ENCODE results near the gene RNF213. TPM values are rescaled to one million over a fixed set of nuclear protein-coding genes. Genes with fewer than 3 reads are reported as not detected.

The RNF213 gene
- total and polyA plus RNA-seq, 2 of the 8 experiments (the other 6 are each of a cell fraction or from before 2014, with no cell fraction given), result 33.8 to 62.8 TPM

DNA sequence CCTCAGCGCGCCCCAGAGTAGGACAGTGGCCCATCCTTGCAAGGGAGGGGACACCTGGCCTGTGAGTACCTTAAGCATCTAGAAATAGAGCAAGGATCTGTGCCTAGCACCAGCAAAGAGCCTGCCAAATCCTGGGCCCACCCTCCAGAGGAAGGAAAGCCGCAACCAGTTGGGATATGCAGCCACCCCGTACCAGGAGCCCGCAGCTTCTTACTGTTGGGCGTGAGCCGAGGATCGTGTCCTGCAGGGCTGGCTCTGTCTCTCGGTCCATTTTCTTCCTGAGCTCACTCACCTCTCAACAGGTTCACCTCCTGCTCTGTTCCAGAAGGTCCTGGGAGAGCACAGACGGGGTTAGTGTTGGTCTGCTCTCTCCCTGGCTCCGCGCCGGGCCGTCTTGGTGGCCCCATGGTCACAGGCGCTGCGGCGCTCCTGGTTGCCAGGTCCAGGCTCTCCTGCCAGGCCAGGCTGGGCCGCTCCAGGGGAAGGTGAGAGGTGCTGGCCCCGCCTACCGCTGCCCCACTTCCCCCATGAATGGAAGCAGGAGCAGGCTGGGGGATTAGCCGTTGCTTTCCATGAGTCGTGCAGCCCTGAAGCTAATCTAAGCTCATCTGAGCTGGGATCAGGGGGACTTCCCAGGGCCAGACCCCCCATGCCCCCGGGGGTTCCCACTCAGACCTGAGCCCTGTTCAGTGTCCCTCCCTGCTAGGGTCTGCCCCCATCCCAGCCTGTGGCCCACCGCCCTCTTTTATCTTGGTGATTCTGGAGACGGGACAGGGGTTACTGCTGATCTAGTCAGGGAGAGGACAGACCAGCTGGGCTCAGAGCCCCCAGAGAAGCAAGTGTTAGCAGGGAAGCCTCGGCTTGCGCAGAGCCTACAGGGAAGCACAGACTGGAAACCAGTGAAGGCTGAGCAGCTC is 167.0 kb downstream of the RNF213 start:
- Histone ChIP-seq H3K4me3 (ENCODE audit: extremely low read depth in 1 of 4, insufficient read depth in 2 of 4, low read depth in 3 of 4, low read length in 4 of 4) (no peak overlapping the region), H2AFZ (ENCODE audit: low read length) (no peak overlapping the region), H3K14ac (ENCODE audit: insufficient read length) (no peak overlapping the region), H3K27me3 (replicated peaks in 1 of 4; ENCODE audit: control insufficient read depth in 3 of 4, extremely low read depth in 1 of 4, insufficient read depth in 3 of 4, low read length in 3 of 4) (no peaks in the 10 kb centered on the region; a peak in 1 of 7 replicates), H3K36me3 (ENCODE audit: control insufficient read depth in 2 of 4, insufficient read depth in 4 of 4, low read length in 3 of 4) (no peaks in the 10 kb centered on the region; a peak in 1 of 8 replicates), H2BK15ac (ENCODE audit: low read length) (0 out of 2 replicates have a peak overlapping the region, but pooled peaks have one; percentile 46), H4K8ac (ENCODE audit: extremely low read depth, insufficient read depth, low read length) (peak overlapping the region; percentile 36), H3K79me1 (ENCODE audit: low read depth, low read length) (no peaks in the 10 kb centered on the region), H2BK5ac (ENCODE audit: low read depth, low read length) (no peak overlapping the region), H3K27ac (ENCODE audit: low read depth, low read length) (no peak overlapping the region), H3K9me3 (ENCODE audit: insufficient read depth in 2 of 2, low read depth in 1 of 2, low read length in 1 of 2) (no peaks in the 10 kb centered on the region), H2BK120ac (replicated peaks; ENCODE audit: low read depth, low read length) (no peak overlapping the region), H4K91ac (replicated peaks; ENCODE audit: insufficient read length, low read length) (no peak overlapping the region), H2BK12ac (ENCODE audit: low read depth, low read length) (no peak overlapping the region), H3K23me2 (ENCODE audit: low read depth, low read length) (no peaks in the 10 kb centered on the region), H3K4ac (replicated peaks; ENCODE audit: insufficient read length, low read depth, low read length) (no peak overlapping the region), H4K20me1 (replicated peaks in 1 of 2; ENCODE audit: control insufficient read depth in 1 of 2, insufficient read depth in 2 of 2, low read length in 2 of 2) (peaks cover 3 to 4% of the 10 kb centered on the region in 2 experiments), H3K4me2 (ENCODE audit: insufficient read depth in 1 of 2, low read depth in 2 of 2, low read length in 2 of 2) (no peak overlapping the region), H3K9ac (replicated peaks in 1 of 4; ENCODE audit: extremely low read depth in 1 of 4, low read depth in 3 of 4, low read length in 3 of 4) (no peak overlapping the region), H3K79me2 (ENCODE audit: control insufficient read depth in 1 of 2, insufficient read depth in 2 of 2, low read length in 2 of 2) (no peaks in the 10 kb centered on the region), H2BK20ac (ENCODE audit: low read length) (no peak overlapping the region), H3K23ac (ENCODE audit: insufficient read length) (no peak overlapping the region), H3K56ac (replicated peaks; ENCODE audit: insufficient read length, low read depth, low read length) (no peak overlapping the region), H2AK5ac (ENCODE audit: low read depth, low read length) (no peak overlapping the region), H4K5ac (ENCODE audit: insufficient read length, low read depth, low read length) (no peak overlapping the region), H3K4me1 (replicated peaks in 1 of 4; ENCODE audit: control insufficient read depth in 3 of 4, insufficient read depth in 4 of 4, low read length in 3 of 4) (peaks cover 0 to 8% (median 2%) of the 10 kb centered on the region in 4 experiments; a peak in 3 of 7 replicates), H3K18ac (ENCODE audit: extremely low read depth, low read length) (no peak overlapping the region)
- no peak for FAIRE-seq
- peak in 1 of 2 experiments; percentile 48 for DNase-seq (ENCODE audit: low read depth in 1 of 2, low spot score in 2 of 2)
- WGBS, 2 experiments (ENCODE audit: extremely low coverage in 1 of 2, insufficient coverage in 1 of 2, insufficient read length in 1 of 2, insufficient replicate concordance in 2 of 2, low coverage in 1 of 2, low lambda C conversion rate in 2 of 2, missing lambda C conversion rate in 1 of 2), result 88% methylated on average over 22 of the region's 27 CpGs; no CpG with 5 or more reads in 1 of the 2 experiments
- POLR2A ChIA-PET (ENCODE audit: partially characterized antibody), result interaction anchor here (0.6 to 2.0 kb wide), 5 partner anchors 17 to 179 kb away, joined by 3 to 6 read pairs (median 3); partner anchors contain the start of gene RPTOR
- CTCF ChIA-PET (ENCODE audit: partially characterized antibody), result interaction anchor here (0.6 to 3.9 kb wide), 47 partner anchors 10 to 590 kb away, joined by 3 to 22 read pairs (median 4); partner anchors contain the start of gene ENDOV
- TF ChIP-seq, protein P1, sequence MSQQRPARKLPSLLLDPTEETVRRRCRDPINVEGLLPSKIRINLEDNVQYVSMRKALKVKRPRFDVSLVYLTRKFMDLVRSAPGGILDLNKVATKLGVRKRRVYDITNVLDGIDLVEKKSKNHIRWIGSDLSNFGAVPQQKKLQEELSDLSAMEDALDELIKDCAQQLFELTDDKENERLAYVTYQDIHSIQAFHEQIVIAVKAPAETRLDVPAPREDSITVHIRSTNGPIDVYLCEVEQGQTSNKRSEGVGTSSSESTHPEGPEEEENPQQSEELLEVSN (IDR thresholded peaks at IDR 0.05), result no peak
- TF ChIP-seq SP1 (IDR thresholded peaks at IDR 0.05; ENCODE audit: low read depth, low read length), result no peak
- TF ChIP-seq TAF1 (IDR thresholded peaks at IDR 0.05; ENCODE audit: low read depth, low read length), result no peak
- TF ChIP-seq TAF7 (optimal IDR thresholded peaks at IDR 0.05; ENCODE audit: borderline replicate concordance, low read depth, low read length), result no peak
- TF ChIP-seq SP2 (IDR thresholded peaks at IDR 0.05; ENCODE audit: low read length), result no peak
- TF ChIP-seq RNF2 (IDR thresholded peaks at IDR 0.05; ENCODE audit: borderline replicate concordance, low read depth, low read length, missing control alignments, poor library complexity, severe bottlenecking), result no peak

Data from H1 (cell line).